Chondrocyte (in vitro differentiated cells): ENCODE data around the gene TPPP. TPM values are rescaled to one million over a fixed set of nuclear protein-coding genes. Genes with fewer than 3 reads are reported as not detected.
A peak's percentile ranks its signal among the peaks of the same experiment; 100 is the strongest.

ENCODE experiments used
- DNase-seq: peaks from one replicate; pipeline ENCODE4 v3.0.0; 2021; ENCODE audit warnings: mixed read lengths, low spot score
- H3K27ac Mint-ChIP-seq: one replicate; pipeline ENCODE4 v1.8.0; 2021; ENCODE audit warnings: mild to moderate bottlenecking, moderate library complexity, mixed read lengths; ENCODE audit not compliant: unreplicated experiment
- H3K27me3 Mint-ChIP-seq: 2 replicates; pipeline ENCODE4 v1.8.0; 2021; ENCODE audit warnings: low read depth, mixed read lengths
- H3K36me3 Mint-ChIP-seq: 2 replicates; pipeline ENCODE4 v1.8.0; 2021; ENCODE audit warnings: low read depth, mixed read lengths
- H3K4me1 Mint-ChIP-seq: 2 replicates; pipeline ENCODE4 v1.8.0; 2021; ENCODE audit warnings: low read depth, mild to moderate bottlenecking, mixed read lengths
- H3K4me3 Mint-ChIP-seq: one replicate; pipeline ENCODE4 v1.8.0; 2021; ENCODE audit warnings: mild to moderate bottlenecking, moderate library complexity, mixed read lengths; ENCODE audit not compliant: unreplicated experiment
- H3K9me3 Mint-ChIP-seq: 2 replicates; pipeline ENCODE4 v1.8.0; 2021; ENCODE audit warnings: low read depth, mixed read lengths
- total RNA-seq: library from RNA; stranded (reverse); gene quantifications from 3 replicates; pipeline ENCODE4 v1.2.1, GENCODE V29; 2021
- TF ChIP-seq, protein P1 (sequence below): fragments of 200-600 bp; sonication (generic); IDR thresholded peaks from 2 replicates; pipeline ENCODE4 v1.5.0; 2021; ENCODE audit warnings: antibody characterized with exemption, mild to moderate bottlenecking, moderate library complexity

Gene TPPP
- total RNA-seq, 1 donor from 2014 or later: 0.70 TPM

GRCh38 chr5:640461-641330 lies 52.5 kb downstream of the TPPP start:
- Mint-ChIP-seq H3K4me3 (no peak overlapping the region), H3K36me3 (peaks cover 19% of the 10 kb centered on the region), H3K4me1 (peaks cover 8% of the 10 kb centered on the region), H3K27ac (no peak overlapping the region), H3K27me3 (no peaks in the 10 kb centered on the region), H3K9me3 (no peaks in the 10 kb centered on the region)
- TF ChIP-seq, protein P1, sequence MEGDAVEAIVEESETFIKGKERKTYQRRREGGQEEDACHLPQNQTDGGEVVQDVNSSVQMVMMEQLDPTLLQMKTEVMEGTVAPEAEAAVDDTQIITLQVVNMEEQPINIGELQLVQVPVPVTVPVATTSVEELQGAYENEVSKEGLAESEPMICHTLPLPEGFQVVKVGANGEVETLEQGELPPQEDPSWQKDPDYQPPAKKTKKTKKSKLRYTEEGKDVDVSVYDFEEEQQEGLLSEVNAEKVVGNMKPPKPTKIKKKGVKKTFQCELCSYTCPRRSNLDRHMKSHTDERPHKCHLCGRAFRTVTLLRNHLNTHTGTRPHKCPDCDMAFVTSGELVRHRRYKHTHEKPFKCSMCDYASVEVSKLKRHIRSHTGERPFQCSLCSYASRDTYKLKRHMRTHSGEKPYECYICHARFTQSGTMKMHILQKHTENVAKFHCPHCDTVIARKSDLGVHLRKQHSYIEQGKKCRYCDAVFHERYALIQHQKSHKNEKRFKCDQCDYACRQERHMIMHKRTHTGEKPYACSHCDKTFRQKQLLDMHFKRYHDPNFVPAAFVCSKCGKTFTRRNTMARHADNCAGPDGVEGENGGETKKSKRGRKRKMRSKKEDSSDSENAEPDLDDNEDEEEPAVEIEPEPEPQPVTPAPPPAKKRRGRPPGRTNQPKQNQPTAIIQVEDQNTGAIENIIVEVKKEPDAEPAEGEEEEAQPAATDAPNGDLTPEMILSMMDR: no peak
- peak; percentile 94 for DNase-seq

DNA sequence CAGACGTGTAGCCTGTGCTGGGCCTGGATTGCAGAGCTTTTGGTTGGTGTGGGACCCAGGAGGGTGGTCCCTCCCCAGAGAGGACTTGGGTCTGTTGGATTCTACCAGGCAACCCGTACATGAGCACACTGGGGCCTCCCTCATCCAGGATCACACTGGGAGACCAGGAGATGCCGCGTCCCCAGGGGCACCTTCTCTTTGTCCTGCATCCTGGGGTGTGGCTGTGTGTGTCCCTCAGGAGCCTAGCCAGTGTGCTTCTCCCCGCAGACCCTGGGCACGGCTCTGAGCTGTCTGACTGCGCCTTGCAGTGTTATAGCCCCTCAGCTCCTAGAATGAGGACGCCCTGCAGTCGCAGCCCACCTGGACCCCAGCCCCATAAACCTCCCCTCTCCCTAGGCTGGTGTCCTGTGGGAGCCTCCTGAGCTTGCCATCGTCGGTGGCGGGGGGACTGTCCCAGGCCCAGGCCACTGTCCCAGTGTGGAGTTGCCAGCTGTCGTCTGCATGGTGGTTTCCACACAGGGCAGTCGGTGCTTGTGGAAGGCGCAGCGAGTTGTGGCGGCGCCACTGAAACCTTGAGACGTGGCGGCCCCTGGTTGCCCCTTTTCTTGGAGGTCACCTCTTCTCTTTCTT lies 53.5 kb downstream of the TPPP start:
- H3K4me3 Mint-ChIP-seq: no peak overlapping the region
- peak; percentile 83 for DNase-seq
- H3K36me3 Mint-ChIP-seq: peaks cover 24% of the 10 kb centered on the region
- H3K9me3 Mint-ChIP-seq: no peaks in the 10 kb centered on the region
- TF ChIP-seq, protein P1: no peak
- peaks cover 8% of the 10 kb centered on the region for H3K4me1 Mint-ChIP-seq
- H3K27me3 Mint-ChIP-seq: no peaks in the 10 kb centered on the region
- H3K27ac Mint-ChIP-seq: no peak overlapping the region

DNA sequence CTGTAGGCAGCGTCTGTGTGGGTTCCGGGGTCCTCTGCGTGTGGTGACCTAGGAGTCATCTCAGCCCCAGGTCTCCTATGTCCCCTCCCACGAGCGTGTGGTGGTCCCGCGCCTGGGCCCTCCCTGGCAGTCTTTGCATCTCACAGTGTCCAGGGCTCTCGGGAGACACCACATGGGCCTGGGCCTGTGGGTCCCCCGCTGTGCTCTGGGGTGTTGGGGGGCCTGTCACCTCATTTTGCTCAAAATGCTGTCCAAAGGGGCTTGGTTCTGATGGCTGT lies 54.0 kb downstream of the TPPP start:
- Mint-ChIP-seq H3K27me3 (no peaks in the 10 kb centered on the region), H3K36me3 (peaks cover 26% of the 10 kb centered on the region), H3K9me3 (no peaks in the 10 kb centered on the region), H3K27ac (no peak overlapping the region), H3K4me3 (no peak overlapping the region), H3K4me1 (peaks cover 6% of the 10 kb centered on the region)
- TF ChIP-seq, protein P1: no peak
- DNase-seq: no peak

DNA sequence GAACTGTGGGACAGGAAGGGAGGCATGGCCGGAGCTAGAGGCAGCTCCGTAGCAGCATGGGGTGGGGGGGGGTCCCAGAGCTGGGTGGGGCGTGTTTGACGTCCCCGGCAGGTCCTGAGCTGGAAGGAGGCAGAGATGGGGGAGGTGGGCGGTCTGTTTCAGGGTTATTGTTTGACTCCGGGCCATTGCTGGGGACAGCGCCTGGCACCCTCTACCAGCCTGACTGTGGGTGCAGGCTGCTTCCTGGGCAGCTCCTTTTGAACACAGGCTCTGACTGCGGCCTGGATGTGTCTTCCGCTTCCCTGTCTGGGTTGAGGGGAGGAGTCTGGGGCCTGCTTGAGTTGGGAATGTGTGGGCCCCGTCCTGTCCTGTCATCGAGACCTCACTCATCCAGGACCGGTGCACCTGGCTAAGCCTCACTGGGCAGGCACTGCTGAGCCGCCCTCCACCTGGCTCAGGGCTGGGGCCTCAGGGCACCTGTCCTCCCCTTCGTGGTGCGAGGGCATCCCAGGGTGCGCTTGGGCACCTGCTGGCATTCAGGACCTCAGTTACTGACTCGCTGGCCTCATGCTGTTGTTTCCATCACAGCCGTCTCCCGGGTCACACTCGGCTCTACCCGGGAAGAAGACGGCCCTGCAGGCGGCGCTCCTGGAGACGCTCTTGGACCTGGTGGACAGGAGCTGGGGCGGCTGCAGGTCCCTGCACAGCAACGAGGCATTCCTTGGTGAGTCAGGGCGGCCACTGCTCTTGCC lies 54.5 kb downstream of the TPPP start:
- H3K9me3 Mint-ChIP-seq: no peaks in the 10 kb centered on the region
- DNase-seq: peak; percentile 84
- peaks cover 26% of the 10 kb centered on the region for H3K36me3 Mint-ChIP-seq
- H3K4me3 Mint-ChIP-seq: no peak overlapping the region
- no peak overlapping the region for H3K27ac Mint-ChIP-seq
- H3K27me3 Mint-ChIP-seq: no peaks in the 10 kb centered on the region
- TF ChIP-seq, protein P1: no peak
- H3K4me1 Mint-ChIP-seq: peaks cover 3% of the 10 kb centered on the region
